RPMI8226 (cell line): Measurements from ENCODE around the gene SCUBE2.
"Not testable (repeated sequence)": the region's sequence is repeated elsewhere in the genome, so short reads cannot be mapped to it uniquely, and the experiment has no call there.

Experiments used
- DNase-seq: peaks from one replicate; pipeline ENCODE4 v3.0.0-alpha.2; 2015

The SCUBE2 gene

DNA sequence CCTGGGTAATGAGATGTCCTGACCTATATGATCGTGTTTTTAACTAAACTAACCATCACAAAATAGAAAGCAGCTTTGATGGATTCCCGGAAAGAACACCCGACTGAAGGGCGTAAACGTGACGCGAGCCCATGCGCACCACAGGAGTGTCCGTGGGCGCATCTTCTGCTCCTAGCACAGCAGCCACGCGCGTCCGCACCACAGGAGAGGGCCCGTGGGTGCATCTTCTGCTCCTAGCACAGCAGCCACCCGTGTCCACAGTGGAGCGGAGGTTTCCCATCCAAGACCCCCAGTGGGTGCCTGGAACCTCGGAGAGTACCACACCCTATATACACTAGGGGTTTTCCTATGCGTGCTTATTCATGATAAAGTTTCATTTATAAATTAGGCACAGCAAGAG lies 51.5 kb downstream of the SCUBE2 start:
- DNase-seq: no peak

- DNase-seq: no peak
These were observed 52.2 kb downstream of the SCUBE2 start for GRCh38 chr11:9039198-9039597.

DNA sequence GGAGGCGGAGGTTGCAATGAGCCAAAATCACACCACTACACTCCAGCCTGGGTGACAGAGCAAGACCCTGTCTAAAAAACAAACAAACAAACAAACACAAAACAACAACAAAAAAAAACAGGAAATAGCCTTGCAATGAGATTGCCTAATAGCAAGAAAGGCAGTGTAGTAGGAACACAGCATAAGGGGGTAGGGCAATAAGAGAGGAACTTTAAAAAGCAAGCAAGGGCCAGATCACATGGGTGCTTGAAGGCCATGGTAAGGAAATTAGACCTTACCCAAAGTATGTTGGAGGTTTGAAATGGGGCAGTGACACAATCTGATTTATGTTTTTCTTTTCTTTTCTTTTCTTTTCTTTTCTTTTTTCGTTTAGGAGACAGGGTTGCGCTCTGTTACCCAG lies 52.9 kb downstream of the SCUBE2 start:
- no peak for DNase-seq

- DNase-seq: no peak
These were observed 53.4 kb downstream of the SCUBE2 start for GRCh38 chr11:9037963-9038362.

GRCh38 chr11:9037046-9037780 lies 54.2 kb downstream of the SCUBE2 start:
- DNase-seq: no peak

GRCh38 chr11:9030601-9031000 lies 60.8 kb downstream of the SCUBE2 start:
- DNase-seq: no peak

- no peak for DNase-seq
These were observed 62.0 kb downstream of the SCUBE2 start for GRCh38 chr11:9029422-9029821.

DNA sequence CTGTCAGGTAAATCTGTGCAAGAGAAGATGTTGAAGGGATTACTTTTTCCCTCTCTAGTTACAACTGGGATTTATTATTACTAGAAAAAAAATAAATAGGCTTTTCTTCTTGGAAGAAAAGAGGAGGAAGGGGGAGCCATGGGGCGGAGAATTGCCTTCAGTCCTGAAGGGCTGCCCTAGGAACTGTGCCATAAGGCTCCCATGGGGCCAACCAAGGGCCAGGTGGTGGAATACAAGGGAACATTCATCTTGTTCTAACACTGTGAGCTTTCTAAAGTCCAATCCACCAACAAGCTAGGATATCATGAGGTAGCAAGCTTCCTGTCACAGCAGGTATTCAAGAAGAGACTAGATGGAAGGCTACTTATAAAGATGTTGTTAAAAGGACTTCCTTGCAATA lies 62.8 kb downstream of the SCUBE2 start:
- no peak for DNase-seq

DNA sequence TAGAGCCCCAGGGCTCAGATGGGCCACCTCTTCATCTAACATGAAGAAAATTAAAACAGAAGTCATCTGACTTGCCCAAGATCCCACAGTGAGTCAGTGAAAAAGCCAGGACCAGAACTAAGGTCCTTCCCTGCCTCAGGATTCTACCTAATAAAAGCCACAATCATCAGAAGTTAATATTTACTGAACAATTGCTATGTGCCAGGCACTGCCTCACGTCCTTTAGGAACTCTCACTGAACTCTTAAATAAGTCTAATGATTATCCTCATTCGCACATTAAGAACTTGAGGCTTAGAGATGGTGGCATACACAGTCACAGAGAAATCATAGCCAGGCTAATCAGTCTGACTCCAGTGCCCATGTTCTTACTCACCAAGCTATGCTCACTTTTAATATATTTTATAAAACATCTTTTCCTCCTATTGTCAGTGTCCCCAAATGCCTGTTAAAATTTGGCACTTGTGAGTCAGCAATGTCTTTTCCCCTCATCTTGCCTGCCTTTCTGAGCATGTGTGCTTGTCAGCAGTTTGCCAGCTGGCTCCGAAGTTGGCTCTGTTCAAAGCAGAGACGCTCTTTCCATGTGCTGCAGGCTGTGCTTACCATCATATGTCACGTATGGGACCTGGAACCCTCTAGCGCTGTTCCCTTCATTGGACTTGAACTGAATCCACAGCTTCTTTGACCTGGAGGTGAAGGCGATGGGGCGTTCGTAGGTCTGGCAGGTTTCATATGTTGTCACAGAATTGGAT lies 66.1 kb downstream of the SCUBE2 start:
- DNase-seq: peak; percentile 39

DNA sequence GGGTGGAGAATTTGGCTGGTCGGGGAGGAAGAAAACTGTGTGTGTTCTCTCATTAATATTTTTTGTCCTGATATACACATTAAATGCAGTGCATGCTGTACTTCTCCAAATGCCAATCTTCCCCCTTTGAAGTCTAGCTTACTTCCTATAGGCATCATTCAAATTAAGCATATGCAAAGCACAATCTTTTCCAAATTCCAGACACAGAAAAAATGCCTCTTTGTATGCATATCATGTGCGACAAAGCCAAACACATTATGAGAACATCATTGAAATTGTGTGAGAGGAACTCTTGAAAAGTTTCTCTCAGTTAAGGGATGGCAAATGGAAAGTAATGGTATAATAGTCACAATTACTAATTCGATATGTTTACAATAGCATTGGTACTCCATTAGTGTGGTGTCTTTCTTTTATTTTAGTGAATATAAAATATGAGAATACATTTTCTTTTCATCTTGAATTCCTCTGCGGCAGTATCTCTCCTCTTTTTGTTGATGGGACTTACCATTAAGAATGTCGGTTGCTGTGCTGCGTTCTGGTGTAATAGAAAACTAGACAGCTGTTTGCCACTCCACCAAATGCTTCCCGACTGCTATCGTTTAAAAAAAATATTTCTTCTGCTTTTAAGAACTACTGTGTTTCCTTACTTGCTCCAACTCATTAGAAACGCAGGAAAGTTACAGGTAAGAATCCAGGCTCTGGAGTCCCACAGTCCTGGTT lies 68.3 kb downstream of the SCUBE2 start:
- no peak for DNase-seq

- no peak for DNase-seq
These were observed 70.5 kb downstream of the SCUBE2 start for GRCh38 chr11:9020916-9021315.

GRCh38 chr11:9019861-9020260 lies 71.5 kb downstream of the SCUBE2 start:
- DNase-seq: no peak

GRCh38 chr11:9017773-9018172 lies 73.6 kb downstream of the SCUBE2 start:
- DNase-seq: no peak

DNA sequence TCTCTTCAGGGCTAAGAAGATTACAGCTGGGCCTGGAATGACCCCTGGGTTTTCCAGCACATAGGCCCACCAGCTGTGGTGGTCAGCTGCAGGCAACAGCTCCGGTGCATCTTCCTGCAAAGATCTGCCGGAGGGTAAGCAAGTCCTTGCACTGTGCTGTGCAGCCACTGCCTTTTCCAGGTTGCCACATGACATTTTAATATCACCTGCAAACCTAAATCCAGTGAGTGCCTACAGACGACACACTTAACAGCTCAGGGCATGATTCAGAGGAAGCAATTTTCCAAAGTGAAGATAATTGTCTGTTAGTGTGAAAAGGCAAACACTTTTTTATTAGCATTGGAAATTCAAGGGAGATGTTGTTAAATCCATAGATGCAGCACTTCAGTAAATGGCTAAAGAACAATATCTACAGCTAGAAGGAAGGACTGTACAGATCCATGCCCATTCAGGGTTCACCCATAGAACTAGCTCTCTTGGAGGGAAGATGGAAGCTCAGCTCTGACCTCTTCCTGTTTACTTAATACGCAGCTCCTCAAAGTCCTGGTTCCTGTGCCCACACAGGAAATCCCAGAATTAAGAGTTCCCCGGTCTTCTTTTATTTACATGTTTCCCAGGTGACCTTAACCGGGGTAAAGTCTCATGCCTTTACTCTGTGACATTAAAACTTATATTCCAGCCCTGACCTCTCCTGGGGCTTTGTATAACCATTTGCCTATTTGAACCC lies 74.3 kb downstream of the SCUBE2 start:
- no peak for DNase-seq

GRCh38 chr11:9015677-9016076 lies 75.7 kb downstream of the SCUBE2 start:
- DNase-seq: peak; percentile 70

GRCh38 chr11:9014826-9015225 lies 76.6 kb downstream of the SCUBE2 start:
- DNase-seq: no peak

- no peak for DNase-seq
These were observed 78.0 kb downstream of the SCUBE2 start for GRCh38 chr11:9013373-9013772.

DNA sequence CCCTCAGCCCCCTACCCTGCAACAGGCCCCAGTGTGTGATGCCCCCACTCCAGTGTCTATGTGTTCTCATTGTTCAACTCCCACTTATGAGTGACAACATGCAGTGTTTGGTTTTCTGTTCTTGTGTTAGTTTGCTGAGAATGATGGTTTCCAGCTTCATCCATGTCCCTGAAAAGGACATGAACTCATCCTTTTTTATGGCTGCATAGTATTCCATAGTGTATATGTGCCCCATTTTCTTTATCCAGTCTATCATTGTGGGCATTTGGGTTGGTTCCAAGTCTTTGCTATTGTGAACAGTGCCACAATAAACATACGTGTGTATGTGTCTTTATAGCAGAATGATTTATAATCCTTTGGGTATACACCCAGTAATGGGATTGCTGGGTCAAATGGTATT lies 81.9 kb downstream of the SCUBE2 start:
- DNase-seq: not testable (repeated sequence)

GRCh38 chr11:9008661-9009060 lies 82.7 kb downstream of the SCUBE2 start:
- no peak for DNase-seq

- DNase-seq: no peak
These were observed 83.3 kb downstream of the SCUBE2 start for GRCh38 chr11:9008011-9008550.

- no peak for DNase-seq
These were observed 86.3 kb downstream of the SCUBE2 start for GRCh38 chr11:9005087-9005486.

GRCh38 chr11:9004183-9004926 lies 87.0 kb downstream of the SCUBE2 start:
- no peak for DNase-seq
